ENCODE data around the gene FNDC5. TPM values are rescaled to one million over a fixed set of nuclear protein-coding genes. Genes with fewer than 3 reads are reported as not detected.

The FNDC5 gene
- total RNA-seq, 6 experiments from 2014 or later, result 0.28 to 0.90 (median 0.58) TPM

GRCh38 chr1:32872192-32872460 is 1.4 kb upstream of the FNDC5 start:
- Mint-ChIP-seq H3K27me3 (ENCODE audit: insufficient read depth) (peaks cover 20% of the 10 kb centered on the region), H3K36me3 (ENCODE audit: low read depth) (no peaks in the 10 kb centered on the region), H3K27ac (no peak overlapping the region), H3K4me3 (no peak overlapping the region), H3K9me3 (no peaks in the 10 kb centered on the region), H3K4me1 (ENCODE audit: low read depth) (peaks cover 26% of the 10 kb centered on the region)
- DNase-seq, result no peak
- no peak for TF ChIP-seq CTCF (IDR thresholded peaks at IDR 0.05)

GRCh38 chr1:32871364-32872191 is 866 bp upstream of the FNDC5 start:
- H3K4me3 Mint-ChIP-seq, result peak overlapping the region; percentile 74
- H3K27ac Mint-ChIP-seq, result peak overlapping the region; percentile 36; the same call in 1 of the 2 replicates
- H3K36me3 Mint-ChIP-seq (ENCODE audit: low read depth), result no peaks in the 10 kb centered on the region
- no peak for DNase-seq
- TF ChIP-seq CTCF (IDR thresholded peaks at IDR 0.05), result no peak
- peaks cover 17% of the 10 kb centered on the region for H3K27me3 Mint-ChIP-seq (ENCODE audit: insufficient read depth)
- peaks cover 26% of the 10 kb centered on the region for H3K4me1 Mint-ChIP-seq (ENCODE audit: low read depth)
- H3K9me3 Mint-ChIP-seq, result no peaks in the 10 kb centered on the region

GRCh38 chr1:32869923-32870614 is 643 bp downstream of the FNDC5 start:
- Mint-ChIP-seq H3K27ac (no peak overlapping the region), H3K27me3 (ENCODE audit: insufficient read depth) (peaks cover 17% of the 10 kb centered on the region), H3K9me3 (no peaks in the 10 kb centered on the region), H3K4me1 (ENCODE audit: low read depth) (peaks cover 19% of the 10 kb centered on the region), H3K36me3 (ENCODE audit: low read depth) (no peaks in the 10 kb centered on the region), H3K4me3 (peak overlapping the region; percentile 58)
- DNase-seq, result no peak
- TF ChIP-seq CTCF (IDR thresholded peaks at IDR 0.05), result no peak

- no peak overlapping the region for H3K4me3 Mint-ChIP-seq
Measured at GRCh38 chr1:32868806-32869455, 1.8 kb downstream of the FNDC5 start.

GRCh38 chr1:32868085-32868484 is 2.6 kb downstream of the FNDC5 start:
- DNase-seq, result no peak
- peaks cover 13% of the 10 kb centered on the region for H3K27me3 Mint-ChIP-seq (ENCODE audit: insufficient read depth)
- H3K4me1 Mint-ChIP-seq (ENCODE audit: low read depth), result peaks cover 14% of the 10 kb centered on the region
- no peak overlapping the region for H3K4me3 Mint-ChIP-seq
- H3K27ac Mint-ChIP-seq, result no peak overlapping the region
- H3K36me3 Mint-ChIP-seq (ENCODE audit: low read depth), result no peaks in the 10 kb centered on the region
- no peaks in the 10 kb centered on the region for H3K9me3 Mint-ChIP-seq
- TF ChIP-seq CTCF (IDR thresholded peaks at IDR 0.05), result no peak

More at GRCh38 chr1:32868806-32869455, 1.8 kb downstream of the FNDC5 start:
- Mint-ChIP-seq H3K27me3 (ENCODE audit: insufficient read depth) (peaks cover 13% of the 10 kb centered on the region), H3K27ac (no peak overlapping the region), H3K4me1 (ENCODE audit: low read depth) (peaks cover 14% of the 10 kb centered on the region), H3K9me3 (no peaks in the 10 kb centered on the region), H3K36me3 (ENCODE audit: low read depth) (no peaks in the 10 kb centered on the region)
- DNase-seq, result no peak
- no peak for TF ChIP-seq CTCF (IDR thresholded peaks at IDR 0.05)

All from HFFc6 (cell line).